ENCODE data around the gene EMC6. TPM values are rescaled to one million over a fixed set of nuclear protein-coding genes. Genes with fewer than 3 reads are reported as not detected.

Gene EMC6
- total RNA-seq, 1 experiment from 2014 or later: 36.8 TPM

DNA sequence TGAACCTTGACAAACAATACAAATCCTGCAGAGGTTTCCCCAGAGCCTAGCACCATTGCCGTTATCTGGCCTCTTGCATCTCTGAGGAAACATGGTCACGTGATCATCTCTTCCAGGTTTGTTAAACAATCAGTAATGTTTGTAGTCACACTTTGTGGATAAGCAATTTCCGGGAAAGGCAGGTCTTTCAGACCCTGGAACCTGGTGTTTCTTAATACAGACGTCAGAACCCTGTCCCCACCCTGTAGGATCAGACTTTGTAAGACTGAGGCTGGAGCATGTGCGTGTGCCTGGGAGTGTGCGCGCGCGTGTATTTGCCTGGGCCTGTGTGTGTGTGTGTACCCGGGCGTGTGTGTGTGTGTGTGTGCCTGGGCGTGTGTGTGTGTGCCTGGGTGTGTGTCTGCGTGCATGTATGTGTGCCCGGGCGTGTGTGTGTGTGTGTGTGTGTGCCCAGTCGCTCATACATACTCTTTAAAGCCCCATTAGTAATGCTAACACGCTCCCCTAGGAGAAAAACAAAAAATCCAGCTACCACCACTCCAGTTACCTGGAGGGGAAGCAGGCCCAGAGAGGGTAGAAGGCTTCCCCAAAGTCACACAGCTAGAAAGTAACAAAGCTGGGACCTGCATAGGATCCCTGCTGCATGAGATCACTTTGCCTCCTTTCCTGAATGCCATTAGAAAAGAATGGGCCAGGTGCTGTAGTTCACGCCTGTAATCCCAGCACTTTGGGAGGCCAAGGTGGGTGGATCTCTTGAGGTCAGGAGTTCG lies 26.7 kb upstream of the EMC6 start:
- peak in 1 of 2 experiments; percentile 22 for DNase-seq
- Histone ChIP-seq H3K27me3 (replicated peaks; ENCODE audit: control insufficient read depth, insufficient read depth, low read length) (no peaks in the 10 kb centered on the region), H3K4me3 (ENCODE audit: low read depth, low read length) (no peak overlapping the region), H3K9me3 (no peaks in the 10 kb centered on the region), H3K4me1 (no peaks in the 10 kb centered on the region), H3K36me3 (ENCODE audit: control insufficient read depth, insufficient read depth, low read length) (no peaks in the 10 kb centered on the region)
- Mint-ChIP-seq H3K27me3 (ENCODE audit: insufficient read depth, unreplicated experiment) (no peaks in the 10 kb centered on the region), H3K4me3 (ENCODE audit: unreplicated experiment) (no peak overlapping the region), H3K36me3 (ENCODE audit: insufficient read depth, unreplicated experiment) (peaks cover 6% of the 10 kb centered on the region), H3K4me1 (ENCODE audit: low read depth, unreplicated experiment) (no peaks in the 10 kb centered on the region), H3K9me3 (ENCODE audit: unreplicated experiment) (no peaks in the 10 kb centered on the region), H3K27ac (ENCODE audit: unreplicated experiment) (no peak overlapping the region)
- ChIA-PET POLR2A (no interaction called here), CTCF (no interaction called here)
- intact Hi-C loops (cut with micrococcal nuclease; ENCODE audit: unreplicated experiment): no loop called here
- TF ChIP-seq, protein P1, sequence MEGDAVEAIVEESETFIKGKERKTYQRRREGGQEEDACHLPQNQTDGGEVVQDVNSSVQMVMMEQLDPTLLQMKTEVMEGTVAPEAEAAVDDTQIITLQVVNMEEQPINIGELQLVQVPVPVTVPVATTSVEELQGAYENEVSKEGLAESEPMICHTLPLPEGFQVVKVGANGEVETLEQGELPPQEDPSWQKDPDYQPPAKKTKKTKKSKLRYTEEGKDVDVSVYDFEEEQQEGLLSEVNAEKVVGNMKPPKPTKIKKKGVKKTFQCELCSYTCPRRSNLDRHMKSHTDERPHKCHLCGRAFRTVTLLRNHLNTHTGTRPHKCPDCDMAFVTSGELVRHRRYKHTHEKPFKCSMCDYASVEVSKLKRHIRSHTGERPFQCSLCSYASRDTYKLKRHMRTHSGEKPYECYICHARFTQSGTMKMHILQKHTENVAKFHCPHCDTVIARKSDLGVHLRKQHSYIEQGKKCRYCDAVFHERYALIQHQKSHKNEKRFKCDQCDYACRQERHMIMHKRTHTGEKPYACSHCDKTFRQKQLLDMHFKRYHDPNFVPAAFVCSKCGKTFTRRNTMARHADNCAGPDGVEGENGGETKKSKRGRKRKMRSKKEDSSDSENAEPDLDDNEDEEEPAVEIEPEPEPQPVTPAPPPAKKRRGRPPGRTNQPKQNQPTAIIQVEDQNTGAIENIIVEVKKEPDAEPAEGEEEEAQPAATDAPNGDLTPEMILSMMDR (IDR thresholded peaks at IDR 0.05; ENCODE audit: insufficient read depth in 1 of 2, low read depth in 1 of 2, low read length in 1 of 2, severe bottlenecking in 1 of 2, unreplicated experiment in 1 of 2): no peak
- BruUV-seq (replicated peaks): no TSS peak

- no peak for DNase-seq
- H3K9me3 Mint-ChIP-seq (ENCODE audit: unreplicated experiment): no peaks in the 10 kb centered on the region
- ChIA-PET CTCF (no interaction called here), POLR2A (no interaction called here)
- H3K27ac Mint-ChIP-seq (ENCODE audit: unreplicated experiment): no peak overlapping the region
- no peaks in the 10 kb centered on the region for H3K4me1 ChIP-seq
- no peaks in the 10 kb centered on the region for H3K27me3 Mint-ChIP-seq (ENCODE audit: insufficient read depth, unreplicated experiment)
- TF ChIP-seq, protein P1 (IDR thresholded peaks at IDR 0.05; ENCODE audit: insufficient read depth in 1 of 2, low read depth in 1 of 2, low read length in 1 of 2, severe bottlenecking in 1 of 2, unreplicated experiment in 1 of 2): no peak
- no peak overlapping the region for H3K4me3 ChIP-seq (ENCODE audit: low read depth, low read length)
- H3K36me3 ChIP-seq (ENCODE audit: control insufficient read depth, insufficient read depth, low read length): no peaks in the 10 kb centered on the region
- H3K4me1 Mint-ChIP-seq (ENCODE audit: low read depth, unreplicated experiment): no peaks in the 10 kb centered on the region
- no peaks in the 10 kb centered on the region for H3K9me3 ChIP-seq
- no peak overlapping the region for H3K4me3 Mint-ChIP-seq (ENCODE audit: unreplicated experiment)
- H3K27me3 ChIP-seq (replicated peaks; ENCODE audit: control insufficient read depth, insufficient read depth, low read length): no peaks in the 10 kb centered on the region
- peaks cover 11% of the 10 kb centered on the region for H3K36me3 Mint-ChIP-seq (ENCODE audit: insufficient read depth, unreplicated experiment)
- intact Hi-C loops (cut with micrococcal nuclease; ENCODE audit: unreplicated experiment): no loop called here
- no TSS peak for BruUV-seq (replicated peaks)
These were observed 24.7 kb upstream of the EMC6 start for GRCh38 chr17:3643889-3644349.

GRCh38 chr17:3645310-3645709 lies 23.3 kb upstream of the EMC6 start:
- H3K36me3 Mint-ChIP-seq (ENCODE audit: insufficient read depth, unreplicated experiment): peaks cover 6% of the 10 kb centered on the region
- CTCF ChIA-PET: interaction anchor here (0.7 kb wide), 1 partner anchor 10 kb away, joined by 3 read pairs; no protein-coding TSS in a partner anchor
- no peaks in the 10 kb centered on the region for H3K27me3 ChIP-seq (replicated peaks; ENCODE audit: control insufficient read depth, insufficient read depth, low read length)
- TF ChIP-seq, protein P1 (IDR thresholded peaks at IDR 0.05; ENCODE audit: insufficient read depth in 1 of 2, low read depth in 1 of 2, low read length in 1 of 2, severe bottlenecking in 1 of 2, unreplicated experiment in 1 of 2): no peak
- intact Hi-C loops (cut with micrococcal nuclease; ENCODE audit: unreplicated experiment): loop anchor here (5.0 kb wide), 1 partner anchor 598 kb away; no protein-coding TSS in a partner anchor
- H3K4me1 ChIP-seq: no peaks in the 10 kb centered on the region
- no peaks in the 10 kb centered on the region for H3K9me3 ChIP-seq
- H3K9me3 Mint-ChIP-seq (ENCODE audit: unreplicated experiment): no peaks in the 10 kb centered on the region
- H3K4me3 Mint-ChIP-seq (ENCODE audit: unreplicated experiment): no peak overlapping the region
- H3K27me3 Mint-ChIP-seq (ENCODE audit: insufficient read depth, unreplicated experiment): no peaks in the 10 kb centered on the region
- POLR2A ChIA-PET: no interaction called here
- BruUV-seq (replicated peaks): no TSS peak
- no peaks in the 10 kb centered on the region for H3K4me1 Mint-ChIP-seq (ENCODE audit: low read depth, unreplicated experiment)
- no peak overlapping the region for H3K27ac Mint-ChIP-seq (ENCODE audit: unreplicated experiment)
- H3K4me3 ChIP-seq (ENCODE audit: low read depth, low read length): no peak overlapping the region
- DNase-seq: no peak
- no peaks in the 10 kb centered on the region for H3K36me3 ChIP-seq (ENCODE audit: control insufficient read depth, insufficient read depth, low read length)

All from Caco-2 (cell line).